Measurements from ENCODE around the gene APP.

Gene APP

GRCh38 chr21:25953659-25954058 is 216.9 kb downstream of the APP start:
- no peak for FAIRE-seq
- DNase-seq (ENCODE audit: insufficient read length, low spot score): no peak
- no peak for TF ChIP-seq CTCF (IDR thresholded peaks at IDR 0.05; ENCODE audit: insufficient read depth, missing control alignments)

- no peak for TF ChIP-seq CTCF (IDR thresholded peaks at IDR 0.05; ENCODE audit: insufficient read depth, missing control alignments)
- FAIRE-seq: no peak
- no peak for DNase-seq (ENCODE audit: insufficient read length, low spot score)
These were observed 217.4 kb downstream of the APP start for GRCh38 chr21:25953196-25953595.

GRCh38 chr21:25952306-25952705 is 218.3 kb downstream of the APP start:
- TF ChIP-seq CTCF (IDR thresholded peaks at IDR 0.05; ENCODE audit: insufficient read depth, missing control alignments): no peak
- DNase-seq (ENCODE audit: insufficient read length, low spot score) (no peak), FAIRE-seq (no peak)

- TF ChIP-seq CTCF (IDR thresholded peaks at IDR 0.05; ENCODE audit: insufficient read depth, missing control alignments): no peak
- no peak for FAIRE-seq
- DNase-seq (ENCODE audit: insufficient read length, low spot score): no peak
These were observed 220.9 kb downstream of the APP start for GRCh38 chr21:25949701-25950100.

GRCh38 chr21:25944672-25945213 is 225.8 kb downstream of the APP start:
- FAIRE-seq (no peak), DNase-seq (ENCODE audit: insufficient read length, low spot score) (no peak)
- no peak for TF ChIP-seq CTCF (IDR thresholded peaks at IDR 0.05; ENCODE audit: insufficient read depth, missing control alignments)

GRCh38 chr21:25944082-25944481 is 226.5 kb downstream of the APP start:
- no peak for FAIRE-seq
- no peak for TF ChIP-seq CTCF (IDR thresholded peaks at IDR 0.05; ENCODE audit: insufficient read depth, missing control alignments)
- no peak for DNase-seq (ENCODE audit: insufficient read length, low spot score)

- no peak for FAIRE-seq
- TF ChIP-seq CTCF (IDR thresholded peaks at IDR 0.05; ENCODE audit: insufficient read depth, missing control alignments): no peak
These were observed 228.4 kb downstream of the APP start for GRCh38 chr21:25942135-25942534.

More at GRCh38 chr21:25942135-25942534, 228.4 kb downstream of the APP start:
- DNase-seq (ENCODE audit: insufficient read length, low spot score): no peak

Data from D721Med (cell line).